B cell (primary cell): ENCODE results near the gene MS4A4E.

Experiments used
- CTCF ChIP-seq: fragments of 200-600 bp; IDR thresholded peaks from one replicate; pipeline ENCODE4 v1.8.0; 2022; ENCODE audit warnings: antibody characterized with exemption, mild to moderate bottlenecking
- EZH2 ChIP-seq: IDR thresholded peaks from 2 replicates; pipeline ENCODE4 v1.6.1; 2012; ENCODE audit warnings: borderline replicate concordance, low read depth, mild to moderate bottlenecking, moderate library complexity, low read length; ENCODE audit not compliant: insufficient read depth, poor library complexity, severe bottlenecking

- TF ChIP-seq CTCF (peak; percentile 73), EZH2 (no peak)
Observed at GRCh38 chr11:60193687-60194433, 49.1 kb downstream of the MS4A4E start.
